Breast epithelium (tissue), 4 donors: ENCODE measurements around the gene SLC17A7. TPM values are rescaled to one million over a fixed set of nuclear protein-coding genes. Genes with fewer than 3 reads are reported as not detected.

ENCODE experiments used
- DNase-seq, 2 donors: peaks; one replicate each; pipeline ENCODE4 v3.0.0-alpha.2; 2019; ENCODE audit warnings: low spot score in 2 of 2
- H3K27ac ChIP-seq, 2 donors: fragments of 200-600 bp; sonication (generic) in 1 of 2; one replicate each; pipeline ENCODE4 v1.5.1; 2016 to 2019; ENCODE audit warnings: mild to moderate bottlenecking in 1 of 2
- H3K27me3 ChIP-seq, 2 donors: fragments of 200-600 bp; sonication (generic) in 1 of 2; one replicate each; pipeline versions ENCODE4 v1.5.1 to v1.6.0; 2017 to 2019; ENCODE audit warnings: control low read depth in 1 of 2, mild to moderate bottlenecking in 1 of 2
- H3K36me3 ChIP-seq: fragments of 200-600 bp; one replicate; pipeline ENCODE4 v1.5.1; 2019
- H3K4me1 ChIP-seq, 2 donors: fragments of 200-600 bp; sonication (generic); one replicate each; pipeline ENCODE4 v1.5.1; 2016 to 2019; ENCODE audit warnings: control low read depth in 1 of 2
- H3K4me3 ChIP-seq, 3 donors: fragments of 200-600 bp; sonication (generic); 1 replicate in 2 of 3; 2 replicates in 1 of 3; pipeline ENCODE4 v1.5.1; 2016 to 2019; ENCODE audit warnings: mild to moderate bottlenecking in 3 of 3, moderate library complexity in 2 of 3
- H3K9me3 ChIP-seq, 2 donors: fragments of 200-600 bp; sonication (generic) in 1 of 2; one replicate each; pipeline ENCODE4 v1.5.1; 2016 to 2019; ENCODE audit warnings: control low read depth in 1 of 2
- CTCF ChIP-seq, 3 donors: fragments of 450-650 bp; IDR thresholded peaks; one replicate each; pipeline ENCODE4 v1.5.1; 2016 to 2017; ENCODE audit warnings: antibody characterized with exemption in 3 of 3, mild to moderate bottlenecking in 3 of 3, moderate library complexity in 3 of 3
- POLR2A ChIP-seq: fragments of 450-650 bp; IDR thresholded peaks from one replicate; pipeline ENCODE4 v1.6.1; 2016; ENCODE audit warnings: antibody characterized with exemption, mild to moderate bottlenecking, moderate library complexity
- POLR2AphosphoS5 ChIP-seq, 3 donors: sonication (generic); formaldehyde crosslinking; IDR thresholded peaks; one replicate each; pipeline ENCODE4 v1.6.1; 2017; ENCODE audit warnings: antibody characterized with exemption in 3 of 3
- intact Hi-C: fragments of 100-400 bp; cut with DNase I; formaldehyde crosslinking; loops from one replicate; pipeline ENCODE4 v1.15.1; 2023; ENCODE audit warnings: low total_unique reads
- total RNA-seq, 3 donors: library from RNA; depleted of rRNA; stranded (reverse); fragments of >200 nt; gene quantifications; one replicate each; pipeline ENCODE4 v1.1.0, GENCODE V29; 2016

SLC17A7 gene
- total RNA-seq, 3 donors from 2014 or later: 0.44 to 4.3 (median 0.98) TPM

- Histone ChIP-seq H3K36me3 (no peaks in the 10 kb centered on the region), H3K4me3 (no peak overlapping the region), H3K9me3 (no peaks in the 10 kb centered on the region), H3K27me3 (no peaks in the 10 kb centered on the region), H3K4me1 (no peaks in the 10 kb centered on the region), H3K27ac (no peak overlapping the region)
- intact Hi-C loops: loop anchor here (5.0 kb wide), 1 partner anchor 1163 kb away; no protein-coding TSS in a partner anchor
- no peak for DNase-seq
- TF ChIP-seq POLR2A: no peak
- TF ChIP-seq CTCF (IDR thresholded peaks at IDR 0.05): no peak
Observed at GRCh38 chr19:49408816-49409440, 32.4 kb downstream of the SLC17A7 start.

GRCh38 chr19:49407482-49408015, 33.8 kb downstream of the SLC17A7 start:
- Histone ChIP-seq H3K4me3 (no peak overlapping the region), H3K4me1 (no peaks in the 10 kb centered on the region), H3K9me3 (no peaks in the 10 kb centered on the region), H3K27me3 (no peaks in the 10 kb centered on the region), H3K36me3 (no peaks in the 10 kb centered on the region), H3K27ac (no peak overlapping the region)
- no peak for DNase-seq
- intact Hi-C loops: loop anchor here (5.0 kb wide), 1 partner anchor 1165 kb away; no protein-coding TSS in a partner anchor
- TF ChIP-seq POLR2A: no peak
- no peak for TF ChIP-seq CTCF (IDR thresholded peaks at IDR 0.05)

GRCh38 chr19:49407079-49407478, 34.2 kb downstream of the SLC17A7 start:
- Histone ChIP-seq H3K27ac (no peak overlapping the region), H3K27me3 (no peaks in the 10 kb centered on the region), H3K4me3 (no peak overlapping the region), H3K36me3 (no peaks in the 10 kb centered on the region), H3K9me3 (no peaks in the 10 kb centered on the region), H3K4me1 (no peaks in the 10 kb centered on the region)
- no peak for TF ChIP-seq POLR2AphosphoS5 (IDR thresholded peaks at IDR 0.05)
- TF ChIP-seq POLR2A: no peak
- no peak for TF ChIP-seq CTCF (IDR thresholded peaks at IDR 0.05)
- intact Hi-C loops: loop anchor here (5.0 kb wide), 1 partner anchor 1165 kb away; no protein-coding TSS in a partner anchor
- DNase-seq: no peak

GRCh38 chr19:49403404-49404187, 37.7 kb downstream of the SLC17A7 start:
- no peaks in the 10 kb centered on the region for H3K4me1 ChIP-seq
- no peak overlapping the region for H3K4me3 ChIP-seq
- H3K27me3 ChIP-seq: no peaks in the 10 kb centered on the region
- no peaks in the 10 kb centered on the region for H3K9me3 ChIP-seq
- intact Hi-C loops: no loop called here
- no peaks in the 10 kb centered on the region for H3K36me3 ChIP-seq
- H3K27ac ChIP-seq: no peak overlapping the region
- TF ChIP-seq POLR2AphosphoS5 (IDR thresholded peaks at IDR 0.05): no peak
- no peak for TF ChIP-seq CTCF (IDR thresholded peaks at IDR 0.05)
- no peak for TF ChIP-seq POLR2A
- no peak for DNase-seq

- Histone ChIP-seq H3K27me3 (no peaks in the 10 kb centered on the region), H3K27ac (no peak overlapping the region), H3K4me1 (no peaks in the 10 kb centered on the region), H3K36me3 (no peaks in the 10 kb centered on the region), H3K9me3 (no peaks in the 10 kb centered on the region), H3K4me3 (no peak overlapping the region)
- intact Hi-C loops: no loop called here
- DNase-seq: no peak
- no peak for TF ChIP-seq POLR2A
- no peak for TF ChIP-seq POLR2AphosphoS5 (IDR thresholded peaks at IDR 0.05)
- no peak for TF ChIP-seq CTCF (IDR thresholded peaks at IDR 0.05)
Observed at GRCh38 chr19:49400029-49400428, 41.3 kb downstream of the SLC17A7 start.
